ENCODE data around the gene PHGDH. TPM values are rescaled to one million over a fixed set of nuclear protein-coding genes. Genes with fewer than 3 reads are reported as not detected.

The PHGDH gene
- total and polyA plus RNA-seq, 9 of the 15 experiments (the other 6 are each of a cell fraction or from before 2014, with no cell fraction given), result 6.7 to 84.2 (median 36.2) TPM

DNA sequence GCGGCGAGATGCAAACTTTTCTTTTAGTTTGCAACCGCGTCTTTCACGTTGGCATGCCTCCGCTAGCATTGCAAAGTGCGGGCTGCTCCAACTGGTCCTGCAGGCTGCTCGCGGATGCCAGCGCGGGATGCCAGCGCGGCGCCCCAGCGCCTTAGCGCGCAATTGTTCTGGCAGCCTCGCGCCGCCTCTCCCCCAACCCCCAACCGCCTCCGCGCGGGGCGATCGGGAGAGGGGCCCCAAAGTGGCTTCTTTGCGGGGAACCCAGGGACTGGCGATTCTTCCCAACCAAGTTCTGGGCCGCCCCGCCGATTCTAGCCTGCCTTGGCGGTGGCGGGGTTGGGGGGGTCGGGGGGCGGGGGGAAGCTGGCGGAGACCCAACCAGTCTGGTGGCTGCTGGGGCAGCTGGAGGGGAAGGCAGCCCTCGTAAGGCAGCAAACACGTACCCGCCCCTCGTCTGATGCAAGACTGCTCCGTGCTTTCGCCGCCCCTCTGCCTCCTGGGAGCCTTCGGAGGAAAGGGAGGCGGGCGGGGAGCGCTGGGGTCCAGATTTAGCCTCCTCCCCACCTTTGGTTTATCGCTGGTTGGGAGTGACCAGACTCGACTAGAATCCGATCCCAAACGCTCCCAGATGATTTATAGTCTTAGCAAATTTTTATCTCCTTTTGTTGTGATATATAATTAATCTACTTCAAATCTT lies 756 bp downstream of the PHGDH start (continued):
- TF ChIP-seq HOMEZ (CRISPR knock-in tag; IDR thresholded peaks at IDR 0.05), result no peak
- no peak for TF ChIP-seq XRCC3 (IDR thresholded peaks at IDR 0.05)
- TF ChIP-seq, protein P1, sequence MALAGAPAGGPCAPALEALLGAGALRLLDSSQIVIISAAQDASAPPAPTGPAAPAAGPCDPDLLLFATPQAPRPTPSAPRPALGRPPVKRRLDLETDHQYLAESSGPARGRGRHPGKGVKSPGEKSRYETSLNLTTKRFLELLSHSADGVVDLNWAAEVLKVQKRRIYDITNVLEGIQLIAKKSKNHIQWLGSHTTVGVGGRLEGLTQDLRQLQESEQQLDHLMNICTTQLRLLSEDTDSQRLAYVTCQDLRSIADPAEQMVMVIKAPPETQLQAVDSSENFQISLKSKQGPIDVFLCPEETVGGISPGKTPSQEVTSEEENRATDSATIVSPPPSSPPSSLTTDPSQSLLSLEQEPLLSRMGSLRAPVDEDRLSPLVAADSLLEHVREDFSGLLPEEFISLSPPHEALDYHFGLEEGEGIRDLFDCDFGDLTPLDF (CRISPR knock-in tag; IDR thresholded peaks at IDR 0.05), result 0 out of 2 replicates have a peak, but pooled peaks have one; percentile 15
- no peak for TF ChIP-seq ZBTB7A (IDR thresholded peaks at IDR 0.05; ENCODE audit: borderline replicate concordance, control insufficient read depth, low read depth, low read length)
- TF ChIP-seq RBM14 (IDR thresholded peaks at IDR 0.05; ENCODE audit: borderline replicate concordance, insufficient read depth, low read depth, low read length), result 0 out of 2 replicates have a peak, but pooled peaks have one; percentile 87
- TF ChIP-seq TRIM24 (IDR thresholded peaks at IDR 0.05), result no peak
- TF ChIP-seq PURB (CRISPR knock-in tag; IDR thresholded peaks at IDR 0.05; ENCODE audit: low read depth), result no peak
- TF ChIP-seq ZNF143 (CRISPR knock-in tag; IDR thresholded peaks at IDR 0.05), result 0 out of 2 replicates have a peak, but pooled peaks have one; percentile 37
- TF ChIP-seq NCOR1 (IDR thresholded peaks at IDR 0.05), result no peak
- TF ChIP-seq CTBP1 (IDR thresholded peaks at IDR 0.05; ENCODE audit: borderline replicate concordance), result peak; percentile 36; the same call in 1 of the 2 replicates
- no peak for TF ChIP-seq ZNF347 (CRISPR knock-in tag; IDR thresholded peaks at IDR 0.05; ENCODE audit: low read depth)
- peak; percentile 60 for TF ChIP-seq POLR2H (tag; IDR thresholded peaks at IDR 0.05; ENCODE audit: low read depth)
- TF ChIP-seq, protein P2, sequence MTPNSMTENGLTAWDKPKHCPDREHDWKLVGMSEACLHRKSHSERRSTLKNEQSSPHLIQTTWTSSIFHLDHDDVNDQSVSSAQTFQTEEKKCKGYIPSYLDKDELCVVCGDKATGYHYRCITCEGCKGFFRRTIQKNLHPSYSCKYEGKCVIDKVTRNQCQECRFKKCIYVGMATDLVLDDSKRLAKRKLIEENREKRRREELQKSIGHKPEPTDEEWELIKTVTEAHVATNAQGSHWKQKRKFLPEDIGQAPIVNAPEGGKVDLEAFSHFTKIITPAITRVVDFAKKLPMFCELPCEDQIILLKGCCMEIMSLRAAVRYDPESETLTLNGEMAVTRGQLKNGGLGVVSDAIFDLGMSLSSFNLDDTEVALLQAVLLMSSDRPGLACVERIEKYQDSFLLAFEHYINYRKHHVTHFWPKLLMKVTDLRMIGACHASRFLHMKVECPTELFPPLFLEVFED (CRISPR knock-in tag; conservative IDR thresholded peaks at IDR 0.05), result no peak
- no peak for TF ChIP-seq ZNF282 (CRISPR knock-in tag; IDR thresholded peaks at IDR 0.05)
- no peak for TF ChIP-seq ZNF12 (CRISPR knock-in tag; IDR thresholded peaks at IDR 0.05)
- TF ChIP-seq ZNF384 (IDR thresholded peaks at IDR 0.05; ENCODE audit: low read depth, low read length), result no peak
- TF ChIP-seq ZNF140 (CRISPR knock-in tag; IDR thresholded peaks at IDR 0.05), result no peak
- TF ChIP-seq, protein P3, sequence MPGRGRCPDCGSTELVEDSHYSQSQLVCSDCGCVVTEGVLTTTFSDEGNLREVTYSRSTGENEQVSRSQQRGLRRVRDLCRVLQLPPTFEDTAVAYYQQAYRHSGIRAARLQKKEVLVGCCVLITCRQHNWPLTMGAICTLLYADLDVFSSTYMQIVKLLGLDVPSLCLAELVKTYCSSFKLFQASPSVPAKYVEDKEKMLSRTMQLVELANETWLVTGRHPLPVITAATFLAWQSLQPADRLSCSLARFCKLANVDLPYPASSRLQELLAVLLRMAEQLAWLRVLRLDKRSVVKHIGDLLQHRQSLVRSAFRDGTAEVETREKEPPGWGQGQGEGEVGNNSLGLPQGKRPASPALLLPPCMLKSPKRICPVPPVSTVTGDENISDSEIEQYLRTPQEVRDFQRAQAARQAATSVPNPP (IDR thresholded peaks at IDR 0.05; ENCODE audit: borderline replicate concordance, insufficient read depth, insufficient read length), result no peak
- TF ChIP-seq, protein P4, sequence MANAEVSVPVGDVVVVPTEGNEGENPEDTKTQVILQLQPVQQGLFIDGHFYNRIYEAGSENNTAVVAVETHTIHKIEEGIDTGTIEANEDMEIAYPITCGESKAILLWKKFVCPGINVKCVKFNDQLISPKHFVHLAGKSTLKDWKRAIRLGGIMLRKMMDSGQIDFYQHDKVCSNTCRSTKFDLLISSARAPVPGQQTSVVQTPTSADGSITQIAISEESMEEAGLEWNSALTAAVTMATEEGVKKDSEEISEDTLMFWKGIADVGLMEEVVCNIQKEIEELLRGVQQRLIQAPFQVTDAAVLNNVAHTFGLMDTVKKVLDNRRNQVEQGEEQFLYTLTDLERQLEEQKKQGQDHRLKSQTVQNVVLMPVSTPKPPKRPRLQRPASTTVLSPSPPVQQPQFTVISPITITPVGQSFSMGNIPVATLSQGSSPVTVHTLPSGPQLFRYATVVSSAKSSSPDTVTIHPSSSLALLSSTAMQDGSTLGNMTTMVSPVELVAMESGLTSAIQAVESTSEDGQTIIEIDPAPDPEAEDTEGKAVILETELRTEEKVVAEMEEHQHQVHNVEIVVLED (CRISPR knock-in tag; IDR thresholded peaks at IDR 0.05), result no peak
- no peak for TF ChIP-seq ILK (tag; IDR thresholded peaks at IDR 0.05; ENCODE audit: borderline replicate concordance, low read depth)
- TF ChIP-seq KDM5B (IDR thresholded peaks at IDR 0.05; ENCODE audit: insufficient replicate concordance, low read depth, low read length), result peak; percentile 34

Data from K562 (cell line).